ENCODE measurements around the gene ZRANB3.
A peak's percentile ranks its signal among the peaks of the same experiment; 100 is the strongest.

Gene ZRANB3

DNA sequence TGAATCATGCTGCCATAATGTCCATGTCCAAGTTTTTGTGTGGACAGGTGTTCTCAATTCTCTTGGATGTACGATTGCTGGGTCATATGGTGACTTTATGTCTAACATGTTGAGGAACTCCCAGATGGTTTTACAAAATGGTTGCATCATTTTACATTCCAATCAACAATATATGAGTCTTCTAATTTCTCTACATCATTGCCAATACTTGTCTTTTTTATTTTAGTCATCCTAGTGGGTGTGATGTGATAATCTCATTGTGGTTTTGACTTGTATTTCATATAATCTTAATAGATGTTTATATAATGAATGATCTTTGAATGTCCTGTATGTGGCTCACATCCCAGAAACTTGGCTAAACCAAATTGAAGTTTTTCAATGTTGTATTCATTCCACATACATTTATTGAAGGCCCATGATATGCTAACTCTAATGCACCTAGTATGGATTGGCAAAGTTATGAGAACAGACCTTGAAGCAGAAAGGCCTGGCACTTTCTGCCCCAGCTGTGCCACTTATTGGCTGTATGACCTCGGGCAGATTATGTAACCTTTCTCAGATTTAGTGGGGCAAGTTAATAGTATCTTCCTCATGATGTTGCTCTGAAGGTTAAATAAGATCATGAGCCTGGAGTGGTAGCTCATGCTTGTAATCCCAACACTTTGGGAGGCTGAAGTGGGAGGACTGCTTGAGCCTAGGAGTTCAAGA, 273.5 kb downstream of the ZRANB3 start:
- no peaks in the 10 kb centered on the region for H3K27me3 ChIP-seq
- H3K36me3 ChIP-seq: no peaks in the 10 kb centered on the region
- no peak overlapping the region for H3K4me3 ChIP-seq (ENCODE audit: low read depth in 1 of 2, low read length in 1 of 2)
- TF ChIP-seq, protein P1, sequence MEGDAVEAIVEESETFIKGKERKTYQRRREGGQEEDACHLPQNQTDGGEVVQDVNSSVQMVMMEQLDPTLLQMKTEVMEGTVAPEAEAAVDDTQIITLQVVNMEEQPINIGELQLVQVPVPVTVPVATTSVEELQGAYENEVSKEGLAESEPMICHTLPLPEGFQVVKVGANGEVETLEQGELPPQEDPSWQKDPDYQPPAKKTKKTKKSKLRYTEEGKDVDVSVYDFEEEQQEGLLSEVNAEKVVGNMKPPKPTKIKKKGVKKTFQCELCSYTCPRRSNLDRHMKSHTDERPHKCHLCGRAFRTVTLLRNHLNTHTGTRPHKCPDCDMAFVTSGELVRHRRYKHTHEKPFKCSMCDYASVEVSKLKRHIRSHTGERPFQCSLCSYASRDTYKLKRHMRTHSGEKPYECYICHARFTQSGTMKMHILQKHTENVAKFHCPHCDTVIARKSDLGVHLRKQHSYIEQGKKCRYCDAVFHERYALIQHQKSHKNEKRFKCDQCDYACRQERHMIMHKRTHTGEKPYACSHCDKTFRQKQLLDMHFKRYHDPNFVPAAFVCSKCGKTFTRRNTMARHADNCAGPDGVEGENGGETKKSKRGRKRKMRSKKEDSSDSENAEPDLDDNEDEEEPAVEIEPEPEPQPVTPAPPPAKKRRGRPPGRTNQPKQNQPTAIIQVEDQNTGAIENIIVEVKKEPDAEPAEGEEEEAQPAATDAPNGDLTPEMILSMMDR (IDR thresholded peaks at IDR 0.05): no peak
- no peaks in the 10 kb centered on the region for H3K9me3 ChIP-seq
- H3K4me1 ChIP-seq (ENCODE audit: control insufficient read depth in 1 of 2, insufficient read depth in 1 of 2, low read depth in 1 of 2, low read length in 1 of 2): peaks cover 9 to 17% of the 10 kb centered on the region in 2 experiments
- no peak overlapping the region for H3K27ac ChIP-seq

DNA sequence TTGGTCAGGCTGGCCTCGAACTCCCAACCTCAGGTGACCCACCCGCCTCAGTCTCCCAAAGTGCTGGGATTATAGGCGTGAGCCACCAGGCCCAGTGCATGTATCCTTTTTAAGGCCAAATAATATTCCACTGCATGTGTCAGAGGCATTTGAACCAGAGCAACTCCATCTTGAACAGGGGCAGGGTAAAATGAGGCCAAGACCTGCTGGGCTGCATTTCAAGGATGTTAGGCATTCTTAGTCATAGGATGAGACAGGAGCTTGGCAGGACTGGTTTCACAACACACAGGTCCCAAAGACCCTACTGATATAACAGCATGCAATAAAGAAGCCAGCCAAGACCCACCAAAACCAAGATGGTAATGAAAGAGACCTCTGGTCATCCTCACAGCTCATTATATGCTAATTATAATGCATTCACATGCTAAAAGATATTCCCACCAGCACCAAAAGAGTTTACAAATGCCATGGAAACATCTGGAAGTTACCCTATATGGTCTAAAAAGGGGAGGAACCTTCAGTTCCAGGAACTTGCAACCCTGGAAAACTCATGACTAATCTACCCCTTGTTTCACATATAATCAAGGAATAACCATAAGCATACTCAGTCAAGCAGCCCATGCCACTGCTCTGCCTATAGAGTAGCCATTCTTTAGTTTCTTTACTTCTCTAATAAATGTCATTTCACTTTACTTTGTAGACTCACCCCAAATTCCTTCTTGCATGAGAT, 274.3 kb downstream of the ZRANB3 start:
- H3K4me3 ChIP-seq (ENCODE audit: low read depth in 1 of 2, low read length in 1 of 2): no peak overlapping the region
- peaks cover 9 to 17% of the 10 kb centered on the region in 2 experiments for H3K4me1 ChIP-seq (ENCODE audit: control insufficient read depth in 1 of 2, insufficient read depth in 1 of 2, low read depth in 1 of 2, low read length in 1 of 2)
- no peaks in the 10 kb centered on the region for H3K9me3 ChIP-seq
- H3K27me3 ChIP-seq: no peaks in the 10 kb centered on the region
- H3K27ac ChIP-seq: peak overlapping the region; percentile 81
- TF ChIP-seq, protein P1 (IDR thresholded peaks at IDR 0.05): no peak
- H3K36me3 ChIP-seq: no peaks in the 10 kb centered on the region

DNA sequence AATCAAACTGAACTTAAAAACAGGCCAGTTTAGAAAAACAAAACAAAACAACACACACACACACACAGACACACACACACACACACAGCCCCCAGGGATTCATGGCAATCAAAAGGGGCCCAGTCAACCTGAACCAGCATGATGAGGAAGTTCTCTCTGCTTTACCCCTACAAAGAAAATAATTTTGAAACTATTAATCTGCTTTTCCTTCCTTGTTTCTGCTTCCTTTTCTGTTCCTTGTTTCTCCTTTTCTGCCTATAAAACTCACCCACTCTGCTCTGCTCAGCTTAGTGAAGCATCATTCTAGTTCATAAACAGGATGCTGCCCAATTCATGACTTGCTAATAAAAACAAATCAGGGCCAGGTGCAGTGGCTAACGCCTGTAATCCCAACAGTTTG, 275.8 kb downstream of the ZRANB3 start:
- Histone ChIP-seq H3K36me3 (no peaks in the 10 kb centered on the region), H3K27me3 (no peaks in the 10 kb centered on the region), H3K4me3 (ENCODE audit: low read depth in 1 of 2, low read length in 1 of 2) (no peak overlapping the region), H3K27ac (peak overlapping the region; percentile 81), H3K4me1 (ENCODE audit: control insufficient read depth in 1 of 2, insufficient read depth in 1 of 2, low read depth in 1 of 2, low read length in 1 of 2) (peaks cover 9 to 17% of the 10 kb centered on the region in 2 experiments), H3K9me3 (no peaks in the 10 kb centered on the region)
- TF ChIP-seq, protein P1 (IDR thresholded peaks at IDR 0.05): no peak

DNA sequence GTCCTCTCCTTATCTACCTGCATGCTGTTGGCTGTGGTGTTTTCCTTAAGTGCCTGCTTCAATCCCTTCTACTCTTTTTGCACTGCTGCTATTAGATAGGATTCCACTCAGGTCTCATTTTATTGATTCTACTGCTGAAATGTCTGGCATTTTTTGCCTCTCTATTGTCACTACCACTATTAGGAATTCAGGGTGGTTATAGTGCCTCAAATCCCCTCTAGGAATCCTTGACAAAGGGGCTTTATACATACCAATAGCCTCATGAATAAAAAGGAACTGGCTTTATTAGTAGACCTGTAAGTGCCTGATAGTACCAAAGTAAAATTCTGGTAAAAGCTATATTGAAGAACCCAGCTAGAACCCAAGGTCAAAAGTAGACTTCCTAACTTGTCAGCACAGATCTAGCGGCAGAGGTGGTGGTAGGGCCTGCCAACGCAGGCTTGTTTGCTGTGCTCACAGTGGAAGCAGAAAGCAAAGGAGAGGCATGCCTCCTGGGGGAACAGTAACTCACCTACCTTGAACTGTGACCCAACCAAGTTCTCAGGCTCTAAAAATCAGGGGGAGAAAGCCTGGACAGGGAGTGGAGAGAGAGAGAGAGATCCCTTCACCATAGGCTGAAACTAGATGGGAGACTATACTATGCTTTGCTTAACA, 278.1 kb downstream of the ZRANB3 start:
- TF ChIP-seq, protein P1 (IDR thresholded peaks at IDR 0.05): no peak
- no peak overlapping the region for H3K4me3 ChIP-seq (ENCODE audit: low read depth in 1 of 2, low read length in 1 of 2)
- no peaks in the 10 kb centered on the region for H3K9me3 ChIP-seq
- H3K27me3 ChIP-seq: no peaks in the 10 kb centered on the region
- H3K27ac ChIP-seq: no peak overlapping the region
- peaks cover 9 to 17% of the 10 kb centered on the region in 2 experiments for H3K4me1 ChIP-seq (ENCODE audit: control insufficient read depth in 1 of 2, insufficient read depth in 1 of 2, low read depth in 1 of 2, low read length in 1 of 2)
- no peaks in the 10 kb centered on the region for H3K36me3 ChIP-seq

DNA sequence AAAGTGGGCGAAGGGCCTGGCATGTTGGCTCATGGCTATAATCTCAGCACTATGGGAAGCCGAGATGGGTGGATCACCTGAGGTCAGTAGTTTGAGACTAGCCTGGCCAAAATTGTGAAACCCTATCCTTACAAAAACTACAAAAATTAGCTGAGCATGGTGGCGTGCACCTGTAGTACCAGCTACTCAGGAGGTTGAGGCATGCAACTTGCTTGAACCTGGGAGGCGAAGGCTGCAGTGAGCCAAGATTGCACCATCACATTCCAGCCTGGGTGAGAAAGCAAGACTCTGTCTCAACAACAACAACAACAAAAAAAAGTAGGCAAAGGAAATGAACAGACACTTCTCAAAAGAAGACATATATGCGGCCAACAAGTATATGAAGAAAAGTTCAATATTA, 282.4 kb downstream of the ZRANB3 start:
- H3K9me3 ChIP-seq: no peaks in the 10 kb centered on the region

More for the DNA sequence above, 282.4 kb downstream of the ZRANB3 start:
- H3K27me3 ChIP-seq: no peaks in the 10 kb centered on the region
- H3K36me3 ChIP-seq: no peaks in the 10 kb centered on the region
- no peaks in the 10 kb centered on the region for H3K4me1 ChIP-seq (ENCODE audit: control insufficient read depth in 1 of 2, insufficient read depth in 1 of 2, low read depth in 1 of 2, low read length in 1 of 2)
- no peak overlapping the region for H3K27ac ChIP-seq
- no peak overlapping the region for H3K4me3 ChIP-seq (ENCODE audit: low read depth in 1 of 2, low read length in 1 of 2)
- TF ChIP-seq, protein P1 (IDR thresholded peaks at IDR 0.05): no peak
